Measurements from ENCODE around the gene ATP10A. TPM values are rescaled to one million over a fixed set of nuclear protein-coding genes. Genes with fewer than 3 reads are reported as not detected.
"Not testable (repeated sequence)": the region's sequence is repeated elsewhere in the genome, so short reads cannot be mapped to it uniquely, and the experiment has no call there.

Gene ATP10A
- total RNA-seq, 8 experiments from 2014 or later: 0.09 to 4.6 (median 0.97) TPM

DNA sequence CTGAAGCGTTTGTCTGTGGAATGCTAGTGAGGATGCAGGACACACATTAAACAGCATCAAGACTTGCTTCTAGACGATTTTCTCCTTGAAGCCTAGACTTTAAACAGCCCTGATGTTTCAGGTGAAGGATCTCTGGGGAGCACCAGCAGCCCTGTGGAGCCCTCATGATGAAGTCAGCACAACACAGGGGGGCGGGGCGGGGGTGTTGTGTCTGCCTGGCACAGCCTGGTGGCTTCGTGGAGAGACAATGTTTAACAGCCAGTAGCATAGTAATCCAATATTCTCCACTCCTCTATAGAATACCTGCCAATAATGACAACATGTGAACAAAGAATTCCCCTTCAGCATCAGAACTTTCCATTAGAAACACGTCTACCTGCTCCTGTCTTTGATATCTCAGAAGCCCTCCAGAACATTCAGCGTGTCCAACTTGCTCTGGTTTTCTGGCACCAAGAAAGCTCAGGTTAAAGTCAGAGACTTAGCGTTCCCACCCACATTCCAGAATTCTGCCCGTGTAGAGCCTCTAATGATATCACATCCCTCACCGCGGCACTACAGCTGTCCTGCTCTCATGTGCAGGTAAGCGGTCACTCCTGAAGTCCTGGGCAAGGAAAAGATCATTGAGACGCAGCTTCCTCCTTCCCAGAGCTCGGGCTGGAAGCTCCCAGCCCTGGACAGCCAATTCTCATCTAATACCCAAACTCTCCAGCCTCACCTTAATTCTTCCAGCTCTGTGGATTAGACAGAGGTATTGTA lies 98.0 kb downstream of the ATP10A start:
- Histone ChIP-seq H3K4me3 (no peak overlapping the region), H3K4me1 (replicated peaks in 1 of 2) (no peaks in the 10 kb centered on the region), H3K27ac (no peak overlapping the region)
- ATAC-seq (replicated peaks in 6 of 8): no peak
- WGBS, 10 experiments: 73 to 100% (median 96%) methylated on average over 1 to 10 of the region's 14 CpGs; no CpG with 5 or more reads in 4 of the 10 experiments
- in situ Hi-C loops (cut with MboI; ENCODE audit: low pct_unique_long_range_greater_than_20kb in 2 of 9, low sequenced_read_pairs in 9 of 9, unreplicated experiment in 9 of 9): no loop called here

DNA sequence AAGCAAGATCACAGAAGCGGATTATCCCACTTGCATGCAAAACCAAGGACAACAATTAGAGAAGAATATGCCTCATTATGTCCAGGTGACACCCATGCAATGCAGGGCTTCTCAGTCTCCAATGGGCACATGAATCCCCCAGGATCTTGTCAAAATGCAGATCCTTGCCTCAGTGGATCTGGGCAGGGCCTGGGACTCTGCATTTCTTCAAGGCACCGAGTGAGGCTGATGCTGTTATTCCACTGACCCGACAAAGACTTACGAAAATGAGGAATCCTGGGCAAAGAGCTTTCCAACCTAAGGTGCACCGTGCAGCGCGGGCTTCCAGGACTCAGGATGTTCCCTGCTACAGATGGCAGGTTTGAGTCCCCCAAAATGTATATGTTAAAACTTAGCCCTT lies 99.2 kb downstream of the ATP10A start:
- ATAC-seq (replicated peaks in 6 of 8): no peak
- in situ Hi-C loops (cut with MboI; ENCODE audit: low pct_unique_long_range_greater_than_20kb in 2 of 9, low sequenced_read_pairs in 9 of 9, unreplicated experiment in 9 of 9): no loop called here
- Histone ChIP-seq H3K27ac (no peak overlapping the region), H3K4me3 (no peak overlapping the region), H3K4me1 (replicated peaks in 1 of 2) (no peaks in the 10 kb centered on the region)
- 80 to 100% (median 94%) methylated on average over 1 to 3 of the region's 7 CpGs; no CpG with 5 or more reads in 2 of the 10 experiments for WGBS, 10 experiments

DNA sequence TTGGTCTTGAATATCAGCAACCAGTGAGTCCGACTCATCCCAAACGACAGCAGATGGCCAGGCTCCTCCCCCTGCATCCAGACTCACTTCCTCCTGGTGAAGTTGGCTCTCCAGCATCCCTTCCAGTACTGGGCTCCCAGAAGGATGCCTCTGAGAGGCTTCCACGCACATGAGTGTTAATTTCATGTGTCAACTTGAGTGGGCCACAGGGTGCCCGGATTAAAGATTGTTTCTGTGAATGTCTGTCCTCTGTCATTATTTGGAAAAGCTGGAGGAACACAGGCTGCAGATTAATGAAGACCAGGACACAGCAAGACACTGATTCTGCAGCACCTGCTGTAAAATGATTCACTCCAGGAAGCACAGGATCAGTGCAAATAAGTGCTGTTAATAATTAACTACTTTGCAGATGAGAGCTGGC lies 99.8 kb downstream of the ATP10A start:
- WGBS, 10 experiments: 27 to 55% (median 40%) methylated on average over 2 to 4 of the region's 4 CpGs; no CpG with 5 or more reads in 4 of the 10 experiments
- ATAC-seq (replicated peaks in 6 of 8): peak in 3 of 8 experiments; percentile 40 to 49 (median 45)
- Histone ChIP-seq H3K27ac (no peak overlapping the region), H3K4me1 (replicated peaks in 1 of 2) (no peaks in the 10 kb centered on the region), H3K4me3 (no peak overlapping the region)
- in situ Hi-C loops (cut with MboI; ENCODE audit: low pct_unique_long_range_greater_than_20kb in 2 of 9, low sequenced_read_pairs in 9 of 9, unreplicated experiment in 9 of 9): no loop called here

DNA sequence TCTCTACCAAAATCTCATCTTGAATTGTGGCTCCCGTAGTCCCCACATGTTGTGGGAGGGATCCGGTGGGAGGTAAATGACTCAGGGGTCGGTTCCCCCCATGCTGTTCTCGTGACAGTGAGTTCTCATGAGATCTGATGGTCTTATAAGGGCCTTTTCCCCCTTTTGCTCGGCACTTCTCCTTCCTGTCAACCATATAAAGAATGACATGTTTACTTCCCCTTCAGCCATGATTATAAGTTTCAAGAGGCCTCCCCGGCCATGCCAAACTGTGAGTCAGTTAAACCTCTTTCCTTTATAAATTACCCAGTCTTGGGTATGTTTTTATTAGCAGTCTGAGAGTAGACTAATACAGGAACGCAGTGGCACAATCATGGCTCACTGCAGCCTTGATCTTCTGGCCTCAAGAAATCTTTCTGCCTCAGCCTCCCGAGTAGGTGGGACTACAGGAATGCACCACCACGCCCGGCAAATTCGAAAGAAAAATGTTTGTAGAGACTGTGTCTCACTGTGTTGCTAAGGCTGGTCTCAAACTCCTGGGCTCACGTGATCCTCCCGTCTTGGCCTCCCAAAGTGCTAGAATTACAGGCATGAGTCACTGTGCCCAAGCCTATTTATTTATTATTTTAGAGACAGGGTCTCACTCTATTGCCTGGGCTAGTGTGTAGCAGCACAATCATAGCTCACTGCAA lies 101.0 kb downstream of the ATP10A start:
- no peak overlapping the region for H3K4me3 ChIP-seq
- H3K4me1 ChIP-seq (replicated peaks in 1 of 2): no peaks in the 10 kb centered on the region
- in situ Hi-C loops (cut with MboI; ENCODE audit: low pct_unique_long_range_greater_than_20kb in 2 of 9, low sequenced_read_pairs in 9 of 9, unreplicated experiment in 9 of 9): no loop called here
- ATAC-seq (replicated peaks in 6 of 8): no peak
- WGBS, 10 experiments: 62 to 100% (median 91%) methylated on average over 1 to 9 of the region's 13 CpGs; no CpG with 5 or more reads in 2 of the 10 experiments
- H3K27ac ChIP-seq: no peak overlapping the region

DNA sequence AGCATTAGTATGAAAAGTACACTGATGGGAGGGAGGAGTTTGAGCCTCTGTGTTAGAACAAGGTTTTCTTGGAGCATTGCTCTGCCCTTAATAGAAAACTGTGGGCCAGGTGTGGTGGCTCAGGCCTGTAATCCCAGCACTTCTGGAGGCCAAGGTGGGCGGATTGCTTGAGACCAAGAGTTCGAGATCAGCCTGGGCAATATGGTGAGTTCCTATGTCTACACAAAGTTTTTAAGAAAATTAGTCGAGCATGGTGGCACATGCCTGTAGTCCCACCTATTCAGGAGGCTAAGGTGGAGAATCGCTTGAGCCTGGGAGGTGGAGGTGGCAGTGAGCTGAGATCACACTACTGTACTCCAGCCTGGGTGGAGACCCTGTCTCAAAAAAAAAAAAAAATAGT lies 103.7 kb downstream of the ATP10A start:
- in situ Hi-C loops (cut with MboI; ENCODE audit: low pct_unique_long_range_greater_than_20kb in 2 of 9, low sequenced_read_pairs in 9 of 9, unreplicated experiment in 9 of 9): no loop called here
- Histone ChIP-seq H3K4me3 (no peak overlapping the region), H3K4me1 (replicated peaks in 1 of 2) (no peaks in the 10 kb centered on the region), H3K27ac (no peak overlapping the region)
- no peak for ATAC-seq (replicated peaks in 6 of 8)
- 75 to 100% (median 85%) methylated on average over 1 to 4 of the region's 4 CpGs; no CpG with 5 or more reads in 3 of the 10 experiments for WGBS, 10 experiments

DNA sequence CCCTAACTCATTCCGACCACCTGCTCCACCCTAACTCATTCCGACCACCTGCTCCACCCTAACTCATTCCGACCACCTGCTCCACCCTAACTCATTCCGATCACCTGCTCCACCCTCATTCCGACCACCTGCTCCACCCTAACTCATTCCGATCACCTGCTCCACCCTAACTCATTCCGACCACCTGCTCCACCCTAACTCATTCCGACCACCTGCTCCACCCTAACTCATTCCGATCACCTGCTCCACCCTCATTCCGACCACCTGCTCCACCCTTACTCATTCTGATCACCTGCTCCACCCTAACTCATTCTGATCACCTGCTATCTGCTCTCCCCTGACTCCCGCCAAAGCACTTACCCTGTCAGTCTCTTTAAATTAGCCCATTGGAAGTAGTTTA lies 104.5 kb downstream of the ATP10A start:
- H3K4me1 ChIP-seq (replicated peaks in 1 of 2); H3K4me3 ChIP-seq; in situ Hi-C loops (cut with MboI; ENCODE audit: low pct_unique_long_range_greater_than_20kb in 2 of 9, low sequenced_read_pairs in 9 of 9, unreplicated experiment in 9 of 9); ATAC-seq (replicated peaks in 6 of 8); H3K27ac ChIP-seq: not testable (repeated sequence)
- 0% methylated on average over 1 of the region's 11 CpGs; no CpG with 5 or more reads in 9 of the 10 experiments for WGBS, 10 experiments

DNA sequence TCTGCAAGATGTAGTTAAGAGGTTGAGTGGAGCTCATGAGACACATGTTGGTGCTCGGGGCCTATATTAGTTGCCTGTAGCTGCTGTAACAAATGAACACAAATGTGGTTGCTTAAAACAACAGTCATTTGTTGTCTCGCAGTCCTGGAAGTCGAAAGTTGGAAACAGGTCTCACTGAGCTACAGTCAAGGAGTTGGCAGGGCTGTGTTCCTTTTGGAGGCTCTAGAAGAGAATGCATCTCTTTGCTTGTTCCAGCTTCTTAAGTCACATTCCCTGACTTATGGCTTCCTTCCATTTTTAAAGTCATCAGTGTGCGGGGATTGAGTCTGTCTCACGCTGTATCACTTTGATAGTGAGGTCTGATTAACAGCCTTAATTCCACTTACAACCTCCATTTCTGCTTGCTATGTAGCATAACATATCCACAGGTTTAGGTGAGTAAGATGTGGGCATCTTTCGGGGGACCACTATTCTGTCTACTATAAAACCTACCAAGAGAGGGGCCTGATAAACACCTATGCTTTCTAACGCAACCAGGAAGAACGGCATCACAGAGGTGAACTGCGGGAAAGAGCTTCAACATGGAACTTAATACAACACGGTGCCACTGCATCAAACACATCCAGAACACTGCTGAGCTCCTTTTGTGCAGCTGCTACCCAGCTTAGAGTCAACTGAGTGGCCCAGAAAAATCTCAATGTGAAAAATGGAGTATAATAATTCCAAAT lies 119.4 kb downstream of the ATP10A start:
- H3K4me3 ChIP-seq: no peak overlapping the region
- H3K4me1 ChIP-seq (replicated peaks in 1 of 2): peaks cover 5 to 10% of the 10 kb centered on the region in 2 donors
- no peak for ATAC-seq (replicated peaks in 6 of 8)
- WGBS, 10 experiments: 20 to 100% (median 94%) methylated on average over 1 to 10 of the region's 10 CpGs
- no peak overlapping the region for H3K27ac ChIP-seq
- in situ Hi-C loops (cut with MboI; ENCODE audit: low pct_unique_long_range_greater_than_20kb in 2 of 9, low sequenced_read_pairs in 9 of 9, unreplicated experiment in 9 of 9): no loop called here

DNA sequence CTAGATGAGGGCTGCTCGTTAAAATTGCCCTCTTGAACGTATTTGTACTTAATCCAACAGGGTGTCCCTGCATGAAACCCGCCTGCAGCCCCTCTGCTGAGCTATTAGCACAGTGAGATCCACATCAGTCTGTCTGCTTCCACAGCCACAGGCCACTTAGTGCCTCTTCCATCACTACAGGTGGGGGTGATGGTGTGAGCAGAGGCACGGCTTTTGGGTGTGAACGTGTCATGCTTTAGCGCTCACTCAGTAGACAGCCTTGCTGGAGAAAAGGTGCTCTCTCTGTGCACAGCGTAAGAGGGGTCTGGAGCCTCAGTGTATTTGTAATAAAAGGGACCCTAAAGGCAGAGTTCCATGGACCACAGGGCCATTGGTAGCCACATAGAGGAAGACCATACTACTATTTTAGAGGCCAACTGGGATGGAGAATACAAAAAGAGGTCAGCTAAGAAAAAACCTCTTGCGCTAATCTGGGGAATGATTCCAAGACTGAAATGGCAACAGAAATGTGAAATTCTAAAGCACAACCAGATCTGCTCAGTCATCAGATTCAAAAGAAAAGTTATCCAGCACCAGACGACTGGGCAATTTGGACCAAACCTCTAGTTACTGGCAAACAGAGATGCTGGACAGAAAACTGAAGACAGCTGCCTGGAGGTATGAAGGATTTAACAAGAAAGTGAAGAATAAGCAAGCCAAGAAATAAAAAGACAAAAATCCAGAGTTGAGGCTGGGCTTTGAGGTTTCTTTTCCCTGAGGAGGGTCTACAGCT lies 120.2 kb downstream of the ATP10A start:
- 17 to 100% (median 67%) methylated on average over 1 to 8 of the region's 9 CpGs for WGBS, 10 experiments
- in situ Hi-C loops (cut with MboI; ENCODE audit: low pct_unique_long_range_greater_than_20kb in 2 of 9, low sequenced_read_pairs in 9 of 9, unreplicated experiment in 9 of 9): no loop called here
- Histone ChIP-seq H3K4me3 (no peak overlapping the region), H3K27ac (no peak overlapping the region), H3K4me1 (replicated peaks in 1 of 2) (peaks cover 7 to 15% of the 10 kb centered on the region in 2 donors)
- ATAC-seq (replicated peaks in 6 of 8): peak in 2 of 8 experiments; percentile 5 to 17

DNA sequence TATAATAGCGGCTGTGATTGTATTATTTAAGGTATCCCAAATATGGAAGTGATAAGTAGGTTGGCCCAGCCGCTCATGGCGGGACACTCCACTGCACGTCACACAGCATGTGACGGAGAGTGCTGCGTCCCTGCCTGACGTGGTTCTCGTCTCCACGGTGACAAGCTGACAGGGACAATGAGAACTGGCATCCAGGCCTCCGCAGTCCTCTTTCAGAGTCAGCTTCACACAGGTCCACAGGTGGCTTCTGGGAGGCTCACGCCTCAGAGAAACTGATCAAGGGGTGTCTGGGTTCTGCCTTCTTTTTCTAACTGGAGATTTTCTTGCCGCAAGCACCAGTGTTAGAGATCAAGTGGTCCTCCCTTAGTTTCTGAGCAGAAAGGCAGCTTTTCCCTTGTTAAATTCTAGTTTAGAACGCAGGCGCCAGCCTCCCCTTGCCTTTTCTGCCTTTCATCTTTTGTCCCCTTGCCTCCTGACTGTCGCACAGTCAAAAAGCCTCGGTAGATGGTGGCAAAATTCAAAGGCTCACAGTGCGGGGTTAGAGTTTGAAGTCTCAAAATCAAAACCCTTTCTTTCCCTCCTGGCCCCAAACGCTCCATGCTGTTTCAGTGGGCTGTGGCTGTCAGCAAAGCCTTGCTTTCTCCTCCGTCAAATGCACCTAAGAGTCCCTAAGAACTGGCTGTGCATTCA lies 120.9 kb downstream of the ATP10A start:
- peaks cover 7 to 18% of the 10 kb centered on the region in 2 donors for H3K4me1 ChIP-seq (replicated peaks in 1 of 2)
- no peak overlapping the region for H3K4me3 ChIP-seq
- ATAC-seq (replicated peaks in 6 of 8): peak in 5 of 8 experiments; percentile 97 to 98 (median 97)
- H3K27ac ChIP-seq: no peak overlapping the region
- 20 to 88% (median 63%) methylated on average over 1 to 16 of the region's 19 CpGs for WGBS, 10 experiments
- in situ Hi-C loops (cut with MboI; ENCODE audit: low pct_unique_long_range_greater_than_20kb in 2 of 9, low sequenced_read_pairs in 9 of 9, unreplicated experiment in 9 of 9): no loop called here

DNA sequence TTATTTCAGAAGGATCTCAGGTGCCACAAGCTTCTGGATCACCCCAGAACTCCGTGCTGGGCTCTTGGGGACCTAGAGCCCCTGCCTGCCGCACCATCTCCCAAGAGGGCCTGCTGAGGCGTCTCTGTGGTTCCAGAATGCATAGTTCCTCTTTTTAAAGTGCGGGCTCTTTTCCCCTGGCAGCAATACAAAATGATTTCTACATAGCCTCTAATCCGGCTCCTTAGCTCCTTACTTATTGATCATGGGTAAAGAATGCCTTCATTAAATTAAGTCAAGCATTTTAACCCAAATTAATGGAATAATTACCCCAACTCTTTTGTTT lies 121.9 kb downstream of the ATP10A start:
- WGBS, 10 experiments: 56 to 100% (median 71%) methylated on average over 1 to 5 of the region's 5 CpGs; no CpG with 5 or more reads in 1 of the 10 experiments
- H3K4me1 ChIP-seq (replicated peaks in 1 of 2): peaks cover 14 to 18% of the 10 kb centered on the region in 2 donors
- no peak overlapping the region for H3K4me3 ChIP-seq
- ATAC-seq (replicated peaks in 6 of 8): no peak
- no peak overlapping the region for H3K27ac ChIP-seq
- in situ Hi-C loops (cut with MboI; ENCODE audit: low pct_unique_long_range_greater_than_20kb in 2 of 9, low sequenced_read_pairs in 9 of 9, unreplicated experiment in 9 of 9): no loop called here

DNA sequence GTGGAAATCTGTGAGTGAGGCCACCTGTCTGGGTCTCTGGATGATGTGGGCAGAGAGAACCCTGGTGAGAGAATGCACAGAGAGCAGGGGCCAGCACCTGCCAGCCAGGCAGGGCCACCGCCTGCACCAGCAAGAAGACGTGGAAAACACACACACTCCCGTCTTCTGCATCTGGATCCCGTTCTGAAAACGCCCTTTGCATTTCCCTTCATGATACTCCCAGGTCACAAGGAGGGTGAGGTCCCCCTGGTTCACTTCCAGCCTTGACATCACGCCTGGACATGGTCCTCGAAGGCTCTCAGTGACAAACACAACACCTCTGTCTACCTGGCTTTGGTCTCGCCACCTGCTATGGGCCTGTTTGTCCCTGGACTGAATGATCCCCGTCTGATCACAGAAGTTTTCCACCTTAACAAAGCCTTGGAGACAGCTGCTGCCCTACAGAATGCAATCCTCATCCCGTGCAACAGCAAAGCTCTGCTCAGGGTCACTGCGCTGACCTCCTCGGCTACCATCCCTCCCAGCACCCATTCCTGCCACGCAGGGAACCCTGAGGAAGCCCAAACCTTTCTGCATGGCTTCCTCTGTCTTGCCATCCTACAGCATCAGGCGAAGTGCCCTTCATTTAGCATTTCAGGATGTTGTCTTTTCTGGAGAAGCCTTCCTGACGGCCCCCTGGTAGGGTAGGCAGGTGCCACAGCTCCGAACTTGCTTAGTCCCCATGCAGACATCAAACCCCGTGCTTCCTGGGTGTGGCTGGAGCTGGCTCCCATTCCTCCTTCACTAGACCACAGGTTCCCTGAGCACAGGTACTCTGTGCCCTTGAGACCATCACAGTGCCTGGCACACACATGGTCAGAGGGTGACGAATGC lies 122.5 kb downstream of the ATP10A start:
- ATAC-seq (replicated peaks in 6 of 8): peak in 2 of 8 experiments; percentile 45 to 94
- Histone ChIP-seq H3K4me3 (no peak overlapping the region), H3K27ac (no peak overlapping the region), H3K4me1 (replicated peaks in 1 of 2) (peaks cover 14 to 18% of the 10 kb centered on the region in 2 donors)
- in situ Hi-C loops (cut with MboI; ENCODE audit: low pct_unique_long_range_greater_than_20kb in 2 of 9, low sequenced_read_pairs in 9 of 9, unreplicated experiment in 9 of 9): no loop called here
- WGBS, 10 experiments: 46 to 90% (median 82%) methylated on average over 1 to 8 of the region's 18 CpGs; no CpG with 5 or more reads in 4 of the 10 experiments
